H7 (cell line): ENCODE measurements around the gene BAIAP2L2. TPM values are rescaled to one million over a fixed set of nuclear protein-coding genes. Genes with fewer than 3 reads are reported as not detected.
A peak's percentile ranks its signal among the peaks of the same experiment; 100 is the strongest.

Experiments used
- DNase-seq: peaks from one replicate; pipeline ENCODE4 v3.0.0; 2012
- H3K27me3 ChIP-seq: 2 replicates; pipeline ENCODE4 v1.6.0; 2011; ENCODE audit warnings: mild to moderate bottlenecking, low read length; ENCODE audit not compliant: control insufficient read depth, insufficient read depth
- H3K36me3 ChIP-seq: replicated peaks from 2 replicates; pipeline ENCODE4 v1.5.1; 2011; ENCODE audit warnings: low read length; ENCODE audit not compliant: control insufficient read depth, insufficient read depth
- H3K4me3 ChIP-seq: 2 replicates; pipeline ENCODE4 v1.5.1; 2011; ENCODE audit warnings: low read depth, mild to moderate bottlenecking, control low read depth, low read length, moderate library complexity; ENCODE audit not compliant: insufficient read depth
- total RNA-seq: library from RNA; depleted of rRNA; stranded (reverse); fragments of >200 nt; shearing (Covaris generic); gene quantifications from 2 replicates; pipeline ENCODE4 v1.2.3, GENCODE V29; 2014

The BAIAP2L2 gene
- total RNA-seq, 1 experiment from 2014 or later, result 1.0 TPM

DNA sequence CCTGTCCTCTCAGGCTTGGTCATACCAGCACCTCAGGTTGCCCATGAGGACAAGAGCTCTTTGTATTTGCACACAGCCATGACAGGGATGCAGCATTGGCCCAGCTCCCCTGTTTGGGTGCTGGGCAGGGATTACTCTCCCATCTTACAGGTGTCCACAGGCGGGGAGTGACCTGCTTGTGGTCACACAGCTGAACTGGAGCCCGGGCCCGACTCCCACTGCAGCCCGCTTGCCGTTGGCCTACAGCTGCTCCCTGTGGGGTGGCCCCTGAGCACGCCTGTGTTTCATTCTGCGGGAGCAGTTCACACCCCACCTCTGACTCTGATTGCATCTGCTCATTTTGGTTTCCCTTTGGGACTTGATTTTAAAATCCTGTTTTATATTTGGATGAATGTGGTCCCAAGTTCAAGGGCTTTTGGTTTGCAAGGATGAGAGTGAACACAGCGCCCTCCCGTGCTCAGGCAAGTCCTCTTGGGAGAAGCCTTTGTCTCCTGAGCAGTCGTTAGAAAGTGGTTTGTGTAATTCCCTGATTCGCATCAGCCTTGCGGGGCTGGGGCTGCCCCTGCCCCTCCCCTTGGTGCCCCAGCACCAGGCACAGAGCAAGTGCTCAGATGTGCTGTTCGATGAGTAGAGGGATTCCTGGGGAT, 44.0 kb downstream of the BAIAP2L2 start:
- Histone ChIP-seq H3K27me3 (no peaks in the 10 kb centered on the region), H3K36me3 (peaks cover 15% of the 10 kb centered on the region), H3K4me3 (no peak overlapping the region)
- no peak for DNase-seq

DNA sequence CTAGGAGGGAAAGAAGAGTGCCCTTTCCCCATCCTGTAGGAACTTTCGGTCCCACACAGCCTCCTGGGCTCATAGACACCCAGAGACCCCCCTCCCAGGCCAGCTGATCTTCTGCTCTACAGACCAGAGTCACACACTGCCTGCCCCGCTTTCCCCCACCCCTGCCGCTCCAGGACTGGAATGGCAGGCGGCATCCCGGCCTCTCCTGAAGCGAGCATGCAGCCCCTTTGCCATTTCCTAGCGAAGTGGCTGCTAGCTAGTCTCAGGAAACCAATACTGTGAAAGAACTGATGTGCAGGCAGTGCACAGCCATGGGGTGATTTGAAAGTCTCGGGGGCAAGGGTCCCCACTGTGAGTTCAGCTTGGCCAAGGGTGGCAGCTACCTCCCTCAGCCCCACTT, 44.9 kb downstream of the BAIAP2L2 start:
- H3K4me3 ChIP-seq, result no peak overlapping the region
- no peak for DNase-seq
- H3K36me3 ChIP-seq, result peaks cover 15% of the 10 kb centered on the region
- H3K27me3 ChIP-seq, result no peaks in the 10 kb centered on the region

DNA sequence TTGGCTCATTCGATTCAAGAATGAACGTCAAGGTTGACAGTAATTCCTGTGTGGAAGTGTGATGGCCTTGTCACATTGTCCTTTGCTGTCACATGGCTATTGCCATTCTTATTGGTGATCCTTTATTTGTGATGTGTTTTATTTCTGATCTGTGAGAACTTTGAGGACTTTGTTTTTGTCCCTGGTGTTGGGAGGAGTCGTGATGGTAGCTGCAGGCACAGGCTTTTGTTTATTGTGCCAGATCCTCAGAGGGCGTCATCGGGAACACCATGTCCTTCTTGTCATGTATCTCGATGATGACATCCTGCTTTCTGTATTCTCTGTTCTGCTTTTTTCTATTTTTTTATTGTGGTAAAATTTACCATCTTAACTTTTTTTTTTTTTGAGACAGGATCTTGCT, 47.7 kb downstream of the BAIAP2L2 start:
- Histone ChIP-seq H3K36me3 (peaks cover 16% of the 10 kb centered on the region), H3K27me3 (no peaks in the 10 kb centered on the region), H3K4me3 (no peak overlapping the region)
- no peak for DNase-seq

DNA sequence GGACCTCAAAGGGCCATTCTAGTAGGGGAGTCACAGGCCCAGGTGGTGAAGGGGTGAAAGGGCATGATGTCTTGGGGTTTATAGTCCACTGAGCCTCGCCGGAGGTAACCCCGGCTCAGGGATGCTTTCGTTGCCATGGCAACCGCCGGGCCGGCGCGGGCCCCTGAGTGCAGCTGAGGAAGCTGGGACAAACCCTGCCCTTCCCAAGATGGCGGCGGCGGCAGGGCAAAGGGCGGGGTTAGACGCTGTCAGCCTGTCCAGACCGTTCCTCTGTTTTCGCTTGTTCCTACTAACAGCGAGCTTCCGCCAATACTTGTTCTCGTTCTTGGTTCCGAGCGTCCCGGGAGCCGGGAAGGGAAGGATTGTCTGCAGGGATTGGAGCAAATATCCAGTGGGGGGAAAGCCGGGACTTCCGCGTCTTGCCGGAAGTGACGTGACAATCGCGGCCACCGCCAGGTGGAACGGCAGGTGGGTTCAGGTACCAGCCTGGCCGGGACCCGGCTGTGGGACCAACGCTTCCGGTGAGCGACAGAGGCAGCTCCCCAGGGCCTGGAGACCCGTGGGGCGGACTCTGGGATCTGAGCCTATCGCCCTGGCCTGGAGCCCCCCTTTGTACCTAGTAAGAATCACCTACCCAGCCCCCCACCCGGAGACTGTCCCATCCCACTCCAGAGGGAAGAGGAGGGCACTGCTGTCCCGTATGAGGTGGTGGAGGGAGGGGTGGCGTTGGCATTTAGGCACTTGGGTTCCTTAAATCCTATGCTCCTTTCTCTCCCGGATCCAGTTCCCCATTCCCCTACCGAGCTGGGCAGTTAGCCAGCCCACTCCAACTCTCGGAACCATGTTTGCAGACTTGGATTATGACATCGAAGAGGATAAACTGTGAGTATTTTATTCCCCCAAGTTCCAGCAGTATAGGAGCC, 53.3 kb downstream of the BAIAP2L2 start, which contains the start of gene PICK1:
TSS of gene PICK1 (plus strand) at position 436 of the 923 bp plus-strand sequence. CDS start at position 842, 406 bp downstream.
- no peaks in the 10 kb centered on the region for H3K27me3 ChIP-seq
- H3K36me3 ChIP-seq, result peaks cover 8% of the 10 kb centered on the region
- H3K4me3 ChIP-seq, result peak within 1 kb of the TSS; percentile 63
- DNase-seq, result peak; percentile 99

DNA sequence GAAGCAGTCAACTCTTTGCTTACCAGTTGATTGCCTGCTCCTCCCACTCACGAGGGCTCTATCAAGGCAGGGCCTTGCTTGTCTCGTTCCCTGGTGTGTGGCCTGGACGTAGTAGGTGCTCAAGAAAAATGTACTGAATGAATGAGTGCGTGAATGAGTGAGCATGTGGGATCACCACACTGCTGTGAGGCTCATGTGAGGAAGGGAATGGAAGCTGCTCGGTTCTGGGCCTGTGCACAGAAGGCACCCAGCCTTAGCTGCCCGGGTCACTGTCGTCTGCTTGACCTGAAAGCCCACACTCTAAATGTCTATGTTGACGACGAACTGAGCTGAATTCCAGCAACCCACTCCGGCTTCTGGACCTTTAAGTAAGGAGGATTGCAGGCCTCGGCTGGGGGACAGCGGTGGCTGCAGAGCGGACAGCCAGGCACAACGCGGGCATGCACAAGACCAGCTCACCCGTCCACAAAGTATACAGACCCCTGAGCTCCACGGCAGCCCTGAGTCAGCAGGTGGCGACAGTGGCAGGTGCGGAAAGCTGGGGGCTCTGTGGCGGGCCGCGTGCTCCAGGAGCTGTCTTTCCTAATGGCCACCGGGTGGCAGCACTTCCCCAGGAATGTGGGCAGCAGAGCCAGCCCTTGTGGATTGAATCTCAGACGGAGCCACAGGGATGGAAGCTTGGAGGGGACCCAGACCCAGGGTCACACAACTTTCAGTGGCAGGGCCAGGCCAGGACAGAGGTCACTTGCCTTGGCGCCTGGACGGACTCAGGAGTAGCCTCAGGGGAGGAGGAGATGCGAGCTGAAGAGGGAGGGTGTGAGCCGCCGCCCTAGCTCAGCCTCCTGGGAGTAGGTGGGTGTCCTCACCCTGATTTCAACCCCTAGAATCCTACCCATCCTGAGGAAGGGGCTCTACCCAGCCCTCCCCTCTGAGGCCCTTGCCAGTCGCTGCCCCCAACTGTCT, 58.3 kb downstream of the BAIAP2L2 start:
- H3K36me3 ChIP-seq, result no peaks in the 10 kb centered on the region
- peak; percentile 98 for DNase-seq
- no peak overlapping the region for H3K4me3 ChIP-seq
- H3K27me3 ChIP-seq, result no peaks in the 10 kb centered on the region

DNA sequence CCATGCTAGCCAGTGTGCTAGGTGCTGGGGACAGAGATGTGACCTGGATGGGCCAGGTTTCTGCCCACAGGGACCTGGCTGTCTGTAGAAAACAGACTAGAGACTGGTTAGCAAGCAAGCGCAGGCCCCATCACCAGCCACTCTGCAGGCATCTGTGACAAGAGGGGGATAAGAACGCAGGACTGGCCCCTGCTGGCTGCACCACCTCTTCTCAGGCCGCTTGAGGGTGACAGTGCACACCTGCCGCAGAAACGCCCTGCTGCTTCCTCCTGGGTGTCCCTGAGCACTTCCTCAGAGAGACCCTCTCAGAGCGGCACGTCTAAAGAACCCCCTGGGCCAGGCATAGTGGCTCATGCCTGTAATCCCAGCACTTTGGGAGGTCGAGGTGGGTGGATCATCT, 59.2 kb downstream of the BAIAP2L2 start:
- Histone ChIP-seq H3K4me3 (no peak overlapping the region), H3K27me3 (no peaks in the 10 kb centered on the region), H3K36me3 (no peaks in the 10 kb centered on the region)
- DNase-seq, result peak; percentile 50

DNA sequence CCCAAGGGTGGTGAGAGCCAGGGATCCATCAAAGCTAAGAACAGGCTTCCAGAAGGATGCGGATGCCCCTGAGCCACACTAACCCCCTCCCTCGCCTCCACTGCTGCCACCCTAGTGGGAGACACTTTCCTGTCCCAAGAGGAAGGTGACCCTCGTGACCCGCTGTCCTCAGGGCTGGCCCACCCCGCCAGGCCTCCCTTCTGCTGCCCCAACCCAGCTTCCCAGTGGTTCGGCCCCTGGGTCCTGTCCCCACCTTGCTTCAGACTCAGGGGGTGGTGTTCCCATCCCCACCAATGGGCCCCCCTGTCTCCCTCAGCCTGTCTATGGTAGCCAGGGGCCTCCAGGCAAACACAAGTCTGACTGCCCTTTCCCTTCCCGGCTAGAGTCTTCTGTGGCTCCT, 59.8 kb downstream of the BAIAP2L2 start:
- Histone ChIP-seq H3K27me3 (no peaks in the 10 kb centered on the region), H3K36me3 (no peaks in the 10 kb centered on the region), H3K4me3 (no peak overlapping the region)
- DNase-seq, result no peak

DNA sequence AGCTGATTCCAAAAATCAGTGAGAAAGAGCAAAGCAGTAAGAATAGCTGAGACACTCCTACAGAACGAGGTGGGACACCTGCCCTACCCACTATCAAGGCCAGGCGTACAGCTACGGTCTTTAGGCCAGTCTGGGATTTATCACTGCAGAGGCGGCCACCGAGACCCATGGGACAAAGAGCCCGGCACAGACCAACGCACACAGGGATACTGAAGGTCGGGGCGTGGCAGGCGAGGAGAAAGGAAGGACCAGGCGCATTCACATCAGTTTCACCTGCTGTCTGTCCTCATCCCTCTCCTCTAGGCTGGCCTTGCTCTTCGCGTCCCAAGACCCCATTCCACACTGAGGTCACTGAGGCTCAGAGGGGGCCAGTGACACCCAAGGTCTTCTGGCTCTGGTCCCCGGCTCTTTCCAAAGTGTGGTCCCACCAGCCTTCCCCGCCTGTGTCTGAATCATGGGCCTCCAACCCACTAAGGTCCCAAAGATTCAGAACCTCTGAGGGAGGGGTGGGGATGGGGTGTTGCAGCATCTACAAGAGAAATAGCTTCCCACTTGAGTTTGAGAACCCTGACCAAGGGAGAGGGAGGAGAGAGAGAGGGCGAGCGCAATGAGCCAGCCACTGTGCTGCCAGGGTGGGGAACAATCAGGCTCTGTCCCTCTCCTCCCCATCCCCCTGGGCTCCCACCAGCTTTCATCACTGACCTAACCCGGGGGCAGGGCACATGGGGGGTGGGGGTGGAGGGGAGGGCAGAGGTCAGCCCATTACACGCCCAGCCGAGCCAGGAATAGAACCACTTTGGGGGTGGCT, 60.5 kb downstream of the BAIAP2L2 start:
- DNase-seq, result peak; percentile 41
- Histone ChIP-seq H3K36me3 (no peaks in the 10 kb centered on the region), H3K27me3 (no peaks in the 10 kb centered on the region), H3K4me3 (no peak overlapping the region)

DNA sequence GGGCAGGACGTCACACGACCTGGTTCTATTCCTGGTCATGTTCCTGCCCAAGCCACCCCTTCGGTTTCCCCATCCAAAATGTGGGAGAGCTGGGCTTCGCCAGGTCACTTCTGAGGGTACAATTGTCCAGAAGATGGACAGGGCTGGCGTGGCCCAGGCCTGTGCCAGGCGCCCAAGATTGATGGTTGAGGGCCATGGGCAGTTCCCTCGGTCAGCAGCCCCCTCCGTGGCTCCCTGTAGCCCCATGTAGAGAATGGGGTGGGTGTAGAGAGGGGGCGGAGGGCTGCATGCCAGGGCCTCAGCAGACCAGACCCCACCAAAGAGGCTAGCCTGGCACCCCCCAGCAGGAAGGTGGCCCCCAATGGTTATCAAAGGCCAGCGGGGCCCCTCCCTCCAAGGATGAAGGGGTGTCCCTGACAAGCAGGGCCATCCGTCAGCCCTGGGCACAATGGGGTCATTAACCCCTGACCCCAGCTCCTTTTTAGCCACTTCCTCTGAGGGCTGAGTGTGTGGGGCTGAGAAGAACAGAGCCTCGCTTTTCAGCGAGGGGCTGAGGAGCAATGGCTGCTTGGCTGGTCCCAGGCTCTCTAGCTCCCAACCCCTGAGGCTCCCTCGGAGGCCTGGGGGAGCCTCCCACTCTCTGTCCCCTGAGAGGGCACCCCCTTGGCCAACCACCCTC, 64.3 kb downstream of the BAIAP2L2 start:
- peak; percentile 43 for DNase-seq
- Histone ChIP-seq H3K4me3 (no peak overlapping the region), H3K27me3 (no peaks in the 10 kb centered on the region), H3K36me3 (no peaks in the 10 kb centered on the region)

DNA sequence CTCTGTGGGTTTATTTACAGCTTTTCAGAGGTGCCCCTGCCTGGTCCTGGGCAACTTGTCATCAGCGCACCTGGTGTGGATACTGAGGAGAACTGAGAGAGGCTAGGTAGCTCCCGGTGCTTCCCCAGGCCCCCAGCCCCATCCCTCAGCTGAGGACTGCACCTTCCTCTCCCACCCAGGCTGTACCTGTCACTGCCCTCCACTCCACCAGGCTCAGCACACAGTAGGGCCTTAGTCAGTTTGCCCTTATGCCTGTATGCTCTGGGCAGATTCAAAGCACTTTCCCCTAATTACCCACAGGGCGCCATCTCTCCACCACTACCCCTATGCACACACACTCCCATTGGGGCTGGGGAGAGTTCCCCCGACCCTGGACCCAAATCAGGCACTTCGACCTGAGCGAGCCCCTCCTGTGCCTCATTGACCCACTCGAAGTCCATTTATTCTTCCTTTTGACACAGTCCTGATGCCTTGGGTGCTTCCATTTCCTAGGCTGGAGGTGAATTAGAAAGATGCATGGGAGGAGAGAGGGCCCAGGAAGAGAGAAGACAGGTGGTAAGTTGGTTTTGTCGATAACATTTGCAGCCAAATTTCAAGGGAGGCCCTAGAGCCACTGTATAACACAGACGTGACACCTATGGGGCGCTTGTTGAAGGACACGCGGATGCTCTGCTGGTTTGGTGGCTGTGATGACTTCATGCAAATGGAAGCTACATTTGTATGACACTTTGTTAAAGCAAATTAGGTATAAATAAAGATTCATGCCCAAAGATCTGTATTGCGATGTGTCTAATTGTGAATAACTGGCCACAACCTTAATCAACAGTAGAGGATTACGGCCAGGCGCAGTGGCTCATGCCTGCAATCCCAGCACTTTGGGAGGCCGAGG, 67.1 kb downstream of the BAIAP2L2 start:
- Histone ChIP-seq H3K27me3 (no peaks in the 10 kb centered on the region), H3K36me3 (no peaks in the 10 kb centered on the region), H3K4me3 (no peak overlapping the region)
- no peak for DNase-seq

DNA sequence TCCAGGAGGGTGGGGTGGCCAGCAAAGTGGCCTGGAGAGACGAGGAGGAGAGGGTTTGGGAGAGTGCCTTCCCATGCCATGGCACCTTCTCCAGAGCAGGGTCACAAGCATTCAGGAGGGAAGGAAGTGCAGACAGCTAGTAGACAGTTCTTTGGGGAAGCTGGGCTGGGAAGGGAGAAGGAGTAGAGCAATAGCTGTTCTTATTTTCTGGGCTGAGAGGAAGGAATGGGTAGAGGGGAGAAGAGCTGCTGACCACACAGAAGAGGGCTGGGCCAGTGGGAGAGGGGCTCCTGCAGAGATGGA, 68.0 kb downstream of the BAIAP2L2 start:
- DNase-seq, result no peak
- Histone ChIP-seq H3K36me3 (no peaks in the 10 kb centered on the region), H3K27me3 (no peaks in the 10 kb centered on the region), H3K4me3 (no peak overlapping the region)

DNA sequence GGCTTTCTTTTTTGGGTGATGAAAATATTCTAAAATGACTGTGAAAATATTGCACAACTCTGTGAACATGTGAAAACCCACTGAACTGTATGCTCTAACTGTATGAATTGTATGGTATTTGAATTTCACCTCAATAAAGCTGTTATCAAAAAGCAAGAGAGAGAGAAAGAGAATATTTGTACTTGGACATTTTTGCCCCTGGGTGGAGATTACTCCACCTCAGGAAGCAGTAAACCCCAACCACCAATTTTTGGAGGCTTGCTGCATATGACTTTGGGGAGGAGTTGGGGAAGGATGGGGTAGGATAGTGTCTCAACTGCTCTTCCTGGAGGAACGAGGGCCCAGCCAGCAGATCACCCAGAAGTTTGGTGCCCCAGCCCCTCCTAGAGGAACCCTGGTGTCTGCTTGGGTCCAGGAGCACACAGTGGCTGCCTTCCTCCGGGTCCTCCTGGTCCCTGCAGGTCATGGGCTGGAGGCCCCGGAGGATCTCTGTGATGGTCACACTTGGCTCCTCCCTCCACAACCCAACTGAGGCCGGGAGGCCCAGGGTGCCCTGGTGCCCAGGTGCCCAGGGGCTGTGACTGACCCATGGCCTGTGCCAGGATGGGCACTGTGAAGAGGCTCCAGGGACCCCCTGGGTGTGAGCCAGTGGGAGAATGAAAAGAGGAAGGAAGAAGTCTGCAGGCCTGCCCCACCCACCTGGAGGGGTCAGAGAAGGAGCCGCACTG, 68.6 kb downstream of the BAIAP2L2 start:
- no peak for DNase-seq
- Histone ChIP-seq H3K4me3 (no peak overlapping the region), H3K27me3 (no peaks in the 10 kb centered on the region), H3K36me3 (no peaks in the 10 kb centered on the region)
